Epithelial cell of proximal tubule (primary cell): Measurements from ENCODE around the gene RAB34. TPM values are rescaled to one million over a fixed set of nuclear protein-coding genes. Genes with fewer than 3 reads are reported as not detected.

Experiments used
- DNase-seq: peaks from one replicate; pipeline ENCODE4 v3.0.0-alpha.2; 2011; ENCODE audit warnings: low read depth
- H3K4me3 ChIP-seq: 2 replicates; pipeline ENCODE4 v1.5.1; 2011; ENCODE audit warnings: low read depth, mild to moderate bottlenecking, low read length
- CTCF ChIP-seq: conservative IDR thresholded peaks from 2 replicates; pipeline ENCODE4 v1.5.1; 2012; ENCODE audit warnings: low read depth, mild to moderate bottlenecking, low read length
- total RNA-seq: library from RNA; depleted of rRNA; stranded (reverse); fragments of >200 nt; gene quantifications from 2 replicates; pipeline ENCODE4 v1.2.3, GENCODE V29; 2015

Gene RAB34
- total RNA-seq, 1 donor from 2014 or later = 649 TPM

GRCh38 chr17:28710861-28711722, 6.6 kb downstream of the RAB34 start:
- DNase-seq = no peak
- H3K4me3 ChIP-seq = peak overlapping the region; percentile 56
- no peak for TF ChIP-seq CTCF

- DNase-seq = no peak
- TF ChIP-seq CTCF = no peak
- H3K4me3 ChIP-seq = no peak overlapping the region
Measured at GRCh38 chr17:28707339-28707720, 10.3 kb downstream of the RAB34 start.

- H3K4me3 ChIP-seq = no peak overlapping the region
- DNase-seq = no peak
- TF ChIP-seq CTCF = no peak
Measured at GRCh38 chr17:28706471-28707338, 11.0 kb downstream of the RAB34 start.

- no peak for TF ChIP-seq CTCF
- H3K4me3 ChIP-seq = no peak overlapping the region
- DNase-seq = no peak
Measured at GRCh38 chr17:28705728-28706334, 11.8 kb downstream of the RAB34 start.

- TF ChIP-seq CTCF = no peak
- no peak for DNase-seq
Measured at GRCh38 chr17:28705074-28705659, 12.5 kb downstream of the RAB34 start.

GRCh38 chr17:28704219-28704858, 13.3 kb downstream of the RAB34 start:
- TF ChIP-seq CTCF = no peak
- DNase-seq = no peak
- no peak overlapping the region for H3K4me3 ChIP-seq

More at GRCh38 chr17:28705074-28705659, 12.5 kb downstream of the RAB34 start:
- H3K4me3 ChIP-seq = no peak overlapping the region
